ENCODE results near the gene SIRT1.

GRCh38 chr10:67852761-67853160 is 31.7 kb upstream of the SIRT1 start:
- TF ChIP-seq CTCF (IDR thresholded peaks at IDR 0.05; ENCODE audit: low read length) (no peak), EZH2 (optimal IDR thresholded peaks at IDR 0.05; ENCODE audit: low read depth, low read length) (no peak)

All from MM.1S (cell line).